Stromal cell of bone marrow (primary cell): ENCODE measurements around the gene AANAT.
A peak's percentile ranks its signal among the peaks of the same experiment; 100 is the strongest.

Source experiments
- DNase-seq: peaks from one replicate; pipeline ENCODE4 v3.0.0-alpha.2; 2012; ENCODE audit warnings: low read depth

Gene AANAT

GRCh38 chr17:76491271-76492122 is 24.1 kb downstream of the AANAT start:
- no peak for DNase-seq

DNA sequence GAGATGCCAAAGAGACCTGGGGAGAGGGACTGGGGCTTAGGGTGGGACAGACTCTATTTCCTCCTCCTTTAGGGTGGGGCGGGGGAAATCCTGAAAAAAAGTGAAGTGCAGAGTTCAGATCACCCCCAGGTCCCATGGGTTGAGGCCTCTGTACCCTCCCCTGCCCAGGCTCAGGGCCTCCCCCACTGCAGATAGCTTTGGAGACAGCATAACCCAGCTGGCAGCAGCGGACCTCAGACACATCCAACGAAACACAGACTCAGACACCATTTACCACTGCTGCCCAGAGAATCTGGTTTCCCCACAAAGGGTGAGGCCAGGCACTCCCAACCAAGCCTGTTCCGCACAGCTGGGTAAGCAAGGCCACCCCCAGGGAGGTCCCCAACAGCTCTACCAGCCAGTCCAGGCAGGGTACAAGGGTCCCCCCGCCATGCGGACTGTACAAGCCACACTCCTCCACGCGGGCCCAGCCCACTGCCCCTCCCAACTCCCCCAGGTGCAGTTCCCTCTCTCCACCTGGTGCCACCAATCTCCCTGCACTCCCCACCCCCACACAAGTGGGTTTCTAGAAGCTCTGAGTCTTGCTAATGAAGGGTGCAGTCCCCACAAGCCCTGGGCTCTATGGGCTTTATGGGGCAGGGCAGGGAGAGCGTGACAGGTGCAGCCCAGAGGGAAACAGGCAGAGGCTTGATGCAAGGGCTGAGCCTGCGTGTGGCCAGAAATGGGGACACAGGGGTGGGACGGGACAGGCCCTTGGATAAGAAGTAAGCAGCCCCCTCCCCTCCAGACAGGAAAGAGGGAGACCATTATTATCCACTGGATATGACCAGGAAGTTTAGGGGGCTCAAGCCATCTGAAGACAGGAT is 25.0 kb downstream of the AANAT start:
- DNase-seq = no peak

DNA sequence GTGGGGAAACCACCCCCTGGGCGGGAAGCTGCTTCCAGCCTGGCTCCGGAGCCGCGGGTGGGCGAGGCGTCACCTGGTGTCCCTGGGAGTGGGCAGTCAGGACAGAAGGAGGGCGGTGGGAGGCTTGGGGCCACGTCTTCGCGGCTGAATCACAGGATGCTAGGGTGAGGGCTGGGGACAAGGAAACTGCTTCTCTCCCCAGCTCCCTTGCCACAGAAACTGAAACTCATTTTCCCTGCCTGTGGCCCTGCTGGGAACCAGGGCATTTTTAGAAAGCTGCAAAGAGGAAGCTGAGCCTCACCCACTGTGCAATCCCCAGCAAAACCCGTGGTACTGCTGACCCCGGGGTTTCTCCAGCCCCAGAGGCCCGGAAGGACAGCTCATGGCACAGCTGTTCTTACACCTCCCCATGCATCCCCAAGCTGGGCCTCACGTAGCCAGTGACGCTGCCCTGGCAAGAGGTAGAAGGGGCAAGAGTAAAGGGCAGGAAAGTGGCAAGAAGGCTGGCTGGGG is 25.6 kb downstream of the AANAT start:
- DNase-seq = peak; percentile 64

GRCh38 chr17:76493505-76494167 is 26.2 kb downstream of the AANAT start:
- DNase-seq = no peak

DNA sequence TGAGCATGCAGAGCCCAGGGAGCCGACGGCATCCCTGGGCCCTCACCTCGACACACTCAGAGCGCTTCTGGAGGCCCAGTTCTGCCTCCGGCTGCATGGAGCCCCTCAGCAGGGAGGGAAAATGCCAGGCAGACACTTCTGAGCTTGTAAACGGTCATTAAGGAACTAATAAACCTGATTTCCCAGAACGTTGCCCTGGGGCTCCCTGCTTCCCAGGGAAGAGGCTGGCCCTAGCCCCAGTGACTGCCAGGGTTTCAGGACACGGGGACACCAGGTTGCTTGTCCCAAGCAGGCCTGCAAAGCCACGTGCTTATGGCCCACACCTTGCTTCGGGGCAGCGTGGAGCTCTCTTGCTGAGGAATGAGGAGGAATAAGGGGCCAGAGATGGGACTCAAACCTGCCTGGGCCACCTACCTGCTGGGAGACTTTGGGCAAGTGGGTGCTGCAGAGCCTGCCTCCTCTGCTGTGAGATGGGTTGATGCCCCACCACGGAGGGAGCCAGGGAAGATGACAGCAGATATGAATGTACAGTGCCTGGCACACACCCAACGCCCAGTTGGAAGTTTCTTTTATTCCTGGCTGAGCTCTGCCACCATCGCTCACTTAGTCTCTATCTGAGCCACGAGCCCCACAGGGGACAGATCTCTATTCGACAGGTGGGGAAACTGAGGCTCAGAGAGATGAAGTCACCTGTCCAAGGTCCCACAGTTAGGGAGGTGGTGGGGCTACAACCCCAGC is 28.4 kb downstream of the AANAT start:
- no peak for DNase-seq

DNA sequence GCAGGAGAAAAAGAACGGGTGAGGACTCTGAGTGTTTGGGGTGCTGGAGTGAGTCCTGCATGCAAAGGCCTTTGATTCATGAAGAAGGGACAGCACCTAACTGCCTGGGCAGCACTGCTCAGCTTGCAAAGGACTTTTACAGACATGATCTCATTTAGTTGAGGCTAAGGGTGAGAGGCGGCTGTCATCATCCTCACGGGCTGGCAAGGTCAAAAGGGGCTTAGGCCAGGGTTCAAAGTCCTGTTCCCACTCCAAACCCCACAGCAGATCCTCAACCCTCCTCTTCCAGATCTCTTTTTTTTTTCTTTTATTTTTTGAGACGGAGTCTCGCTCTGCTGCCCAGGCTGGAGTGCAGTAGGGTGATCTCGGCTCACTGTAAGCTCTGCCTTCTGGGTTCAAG is 29.1 kb downstream of the AANAT start:
- no peak for DNase-seq

- DNase-seq = no peak
Measured at GRCh38 chr17:76497699-76497978, 30.2 kb downstream of the AANAT start.

DNA sequence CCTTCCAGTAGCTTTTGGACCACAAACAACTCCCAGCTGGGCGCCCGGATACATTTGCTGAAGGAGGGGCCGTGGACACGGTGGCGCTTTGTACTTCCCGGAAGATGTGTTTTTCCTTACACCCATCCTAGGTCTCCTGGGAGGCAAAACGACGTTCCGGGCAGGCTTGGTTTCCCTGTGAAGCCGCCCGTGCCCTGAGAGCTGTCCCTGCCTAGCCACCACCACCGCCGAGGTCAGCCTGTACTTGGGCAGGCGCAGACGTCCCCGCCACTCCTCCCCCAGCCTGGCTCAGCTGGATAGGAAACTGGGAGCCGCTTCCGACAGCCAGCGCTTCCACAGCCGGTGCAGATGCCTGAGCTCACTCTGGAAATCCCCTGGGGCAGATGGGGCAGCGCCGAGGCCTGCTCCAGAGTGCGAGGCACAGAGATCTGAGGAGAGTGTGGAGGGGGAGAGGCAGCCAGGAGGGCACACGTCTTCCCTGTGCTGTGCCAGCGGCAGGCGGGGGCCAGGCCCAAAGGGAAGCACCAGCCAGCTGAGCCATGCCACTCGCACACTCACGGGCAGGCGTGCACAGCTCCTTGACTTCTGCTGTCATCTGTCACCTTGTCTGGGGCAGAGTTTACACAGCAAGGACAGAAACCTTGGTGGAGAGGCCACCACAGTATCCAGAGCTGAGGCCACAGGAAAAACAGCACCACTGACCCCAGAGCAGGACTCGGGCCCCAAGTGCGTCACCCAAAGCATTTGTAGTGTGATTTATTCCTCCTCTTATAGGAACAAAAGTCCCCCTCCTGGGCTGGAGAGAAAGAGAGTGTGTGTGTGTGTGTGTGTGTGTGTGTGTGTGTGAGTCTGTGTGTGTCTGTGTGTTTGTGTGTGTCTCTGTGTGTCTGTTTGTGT is 30.8 kb downstream of the AANAT start:
- peak; percentile 50 for DNase-seq

DNA sequence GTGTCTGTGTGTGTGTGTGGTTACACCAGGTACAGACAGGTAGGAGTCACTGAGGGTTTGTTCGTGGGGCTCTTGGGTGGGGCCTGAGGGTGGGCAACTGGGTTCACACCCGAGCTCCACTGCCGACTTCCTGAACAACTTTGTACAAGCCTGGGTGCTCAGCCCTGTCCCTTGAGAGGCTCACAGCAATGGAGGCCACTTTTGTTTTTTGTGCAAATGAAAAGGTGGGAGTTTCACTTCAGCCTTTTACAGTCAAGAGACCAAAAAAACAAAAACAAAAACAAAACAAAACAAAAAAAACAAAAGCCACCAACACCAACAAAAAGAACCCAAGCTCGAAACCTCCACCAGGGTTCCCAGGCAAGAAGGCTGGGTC is 31.5 kb downstream of the AANAT start:
- DNase-seq = no peak

GRCh38 chr17:76499267-76499667 is 31.9 kb downstream of the AANAT start:
- no peak for DNase-seq

- no peak for DNase-seq
Measured at GRCh38 chr17:76500074-76500746, 32.8 kb downstream of the AANAT start.

GRCh38 chr17:76500747-76501017 is 33.3 kb downstream of the AANAT start:
- DNase-seq = no peak

- peak; percentile 37 for DNase-seq
Measured at GRCh38 chr17:76501018-76501826, 33.8 kb downstream of the AANAT start, which contains the start of gene RHBDF2. TSS of gene RHBDF2 (minus strand) at chr17:76501423. CDS start at chr17:76481524, 19,899 bp downstream.

DNA sequence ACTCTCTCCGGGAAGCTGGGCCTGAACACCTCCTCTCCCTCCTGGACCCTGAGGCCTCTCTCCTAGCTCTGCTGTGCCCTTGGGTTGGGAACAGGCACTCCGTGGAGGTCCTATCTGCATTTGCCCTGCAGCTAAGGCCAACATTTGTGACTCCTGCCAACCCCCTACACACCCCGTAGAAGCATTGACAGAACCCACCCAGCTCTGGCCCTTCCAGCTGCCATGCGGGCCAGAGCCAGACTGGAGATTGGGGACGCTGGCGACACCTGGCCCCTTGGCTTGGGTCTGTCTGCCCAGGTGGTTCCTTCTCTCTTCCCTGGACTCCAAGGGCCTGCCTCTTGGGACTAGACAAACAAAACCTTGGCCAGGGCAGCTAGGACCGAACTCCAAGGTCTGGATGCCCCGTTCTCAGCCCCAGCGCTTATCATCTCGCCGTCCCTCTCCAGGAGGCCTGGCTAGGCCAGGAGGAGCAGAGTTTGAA is 34.5 kb downstream of the AANAT start:
- DNase-seq = no peak

GRCh38 chr17:76502341-76503211 is 35.2 kb downstream of the AANAT start:
- no peak for DNase-seq

DNA sequence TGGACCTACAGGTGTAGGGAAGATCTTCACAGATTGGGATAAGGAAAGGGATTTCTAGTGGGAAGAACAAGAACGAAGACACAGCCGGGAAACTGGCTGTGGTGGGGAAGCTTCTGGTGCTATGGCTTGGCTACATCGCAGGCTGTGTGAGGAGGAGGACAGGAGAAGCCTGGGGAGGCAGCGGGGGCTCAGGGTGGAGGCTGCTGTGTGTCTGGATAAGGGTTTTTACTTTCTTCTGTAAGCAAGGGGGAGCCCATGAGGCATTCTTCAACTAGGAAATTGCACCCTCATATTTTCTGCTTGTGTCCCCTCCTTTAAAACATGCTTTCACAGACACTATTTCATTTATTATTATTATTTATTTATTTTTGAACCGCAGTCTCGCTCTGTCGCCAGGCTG is 36.7 kb downstream of the AANAT start:
- DNase-seq = no peak

DNA sequence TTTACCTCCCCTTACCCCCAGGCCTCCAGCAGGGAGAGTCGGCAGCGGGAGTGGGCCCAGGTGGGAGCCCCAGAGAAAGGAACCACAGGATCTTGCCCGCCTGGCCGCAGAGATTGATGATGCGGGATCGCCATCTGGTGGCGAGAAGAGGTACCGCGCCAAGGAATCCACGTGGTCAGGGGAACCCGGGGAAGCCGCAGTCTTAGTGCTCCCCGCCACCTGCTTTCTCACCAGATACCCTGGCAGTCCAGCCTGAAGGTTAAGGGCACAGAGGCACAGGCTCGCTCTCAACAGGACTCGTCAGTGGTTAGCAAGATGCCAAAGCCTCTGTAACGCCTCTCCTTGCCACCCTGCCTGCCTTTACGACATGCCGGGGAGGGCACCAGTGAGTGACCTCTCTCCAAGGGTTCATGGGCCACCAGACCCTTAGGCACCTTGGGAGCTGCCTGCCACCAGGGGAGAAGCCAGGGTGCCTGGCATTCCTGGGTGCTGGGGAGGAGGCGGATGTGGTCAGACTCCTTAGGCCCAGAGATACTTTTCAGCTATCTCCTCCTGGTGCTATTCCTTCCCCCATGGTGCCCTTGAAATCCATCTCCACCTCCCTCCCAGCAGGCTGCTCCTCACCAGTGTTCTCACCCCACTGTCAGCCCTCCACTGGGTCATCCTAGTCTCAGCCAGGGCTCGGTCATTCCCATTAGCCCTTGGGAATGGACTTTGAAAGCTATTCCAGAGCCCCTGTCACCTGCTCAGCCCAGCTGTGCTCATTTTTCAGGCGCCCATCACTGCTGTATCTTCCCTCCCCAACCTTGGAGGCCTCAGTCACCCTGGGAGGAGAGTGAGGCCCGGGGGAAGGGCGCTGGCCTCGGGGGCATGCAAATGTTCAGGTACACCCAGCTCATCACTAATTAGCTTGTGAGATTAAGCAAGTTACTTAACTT is 39.3 kb downstream of the AANAT start:
- DNase-seq = no peak
